Superior temporal gyrus (tissue), 1 donor: ENCODE results near the gene VEPH1.
"Not testable (repeated sequence)": the region's sequence is repeated elsewhere in the genome, so short reads cannot be mapped to it uniquely, and the experiment has no call there.

Experiments
- DNase-seq: peaks from one replicate; pipeline ENCODE4 v3.0.0-alpha.2; 2016; ENCODE audit errors: extremely low spot score

VEPH1 gene

GRCh38 chr3:157387708-157388435, 115.3 kb downstream of the VEPH1 start:
- DNase-seq, result no peak

GRCh38 chr3:157384491-157384890, 118.7 kb downstream of the VEPH1 start:
- no peak for DNase-seq

GRCh38 chr3:157384031-157384430, 119.2 kb downstream of the VEPH1 start:
- DNase-seq, result no peak

GRCh38 chr3:157381606-157382005, 121.6 kb downstream of the VEPH1 start:
- DNase-seq, result no peak

- no peak for DNase-seq
Measured at GRCh38 chr3:157379525-157380140, 123.6 kb downstream of the VEPH1 start.

- no peak for DNase-seq
Measured at GRCh38 chr3:157376603-157377300, 126.5 kb downstream of the VEPH1 start.

GRCh38 chr3:157375342-157375986, 127.8 kb downstream of the VEPH1 start:
- no peak for DNase-seq

- no peak for DNase-seq
Measured at GRCh38 chr3:157374933-157375332, 128.3 kb downstream of the VEPH1 start.

GRCh38 chr3:157373783-157374182, 129.4 kb downstream of the VEPH1 start:
- no peak for DNase-seq

GRCh38 chr3:157370867-157371266, 132.3 kb downstream of the VEPH1 start:
- DNase-seq, result no peak

GRCh38 chr3:157369727-157370421, 133.3 kb downstream of the VEPH1 start:
- no peak for DNase-seq

GRCh38 chr3:157368171-157368570, 135.0 kb downstream of the VEPH1 start:
- no peak for DNase-seq

- no peak for DNase-seq
Measured at GRCh38 chr3:157363393-157363792, 139.8 kb downstream of the VEPH1 start.

GRCh38 chr3:157362348-157362747, 140.9 kb downstream of the VEPH1 start:
- DNase-seq, result no peak

GRCh38 chr3:157360044-157360443, 143.2 kb downstream of the VEPH1 start:
- no peak for DNase-seq

GRCh38 chr3:157356541-157356940, 146.7 kb downstream of the VEPH1 start:
- no peak for DNase-seq

- DNase-seq, result no peak
Measured at GRCh38 chr3:157355276-157355675, 147.9 kb downstream of the VEPH1 start.

- no peak for DNase-seq
Measured at GRCh38 chr3:157354722-157355121, 148.5 kb downstream of the VEPH1 start.

GRCh38 chr3:157354254-157354653, 149.0 kb downstream of the VEPH1 start:
- no peak for DNase-seq

GRCh38 chr3:157353652-157354051, 149.6 kb downstream of the VEPH1 start:
- no peak for DNase-seq

- DNase-seq, result no peak
Measured at GRCh38 chr3:157351981-157352380, 151.2 kb downstream of the VEPH1 start.

GRCh38 chr3:157350651-157351050, 152.6 kb downstream of the VEPH1 start:
- not testable (repeated sequence) for DNase-seq
